HepG2 (cell line): ENCODE results near the gene MIF4GD. TPM values are rescaled to one million over a fixed set of nuclear protein-coding genes. Genes with fewer than 3 reads are reported as not detected.
A peak's percentile ranks its signal among the peaks of the same experiment; 100 is the strongest.

Experiments
- CHCHD3 ChIP-seq: sonication (generic); formaldehyde crosslinking; IDR thresholded peaks from 2 replicates; pipeline ENCODE4 v1.8.0; 2022; ENCODE audit warnings: mild to moderate bottlenecking, missing genetic modification reagents, moderate library complexity
- EEA1 ChIP-seq: sonication (generic); formaldehyde crosslinking; IDR thresholded peaks from 2 replicates; pipeline ENCODE4 v1.5.1; 2020; ENCODE audit warnings: mild to moderate bottlenecking, missing genetic modification reagents, borderline replicate concordance
- HOXA3 ChIP-seq: sonication (generic); formaldehyde crosslinking; IDR thresholded peaks from 2 replicates; pipeline ENCODE4 v1.5.0; 2020; ENCODE audit warnings: missing genetic modification reagents
- LCORL ChIP-seq, 2 experiments: fragments of 450-650 bp in 1 of 2; sonication (generic) in 1 of 2; formaldehyde crosslinking in 1 of 2; IDR thresholded peaks; 2 replicates each; pipeline versions ENCODE4 v1.5.0 to v1.6.1; 2017 to 2020; ENCODE audit warnings: antibody characterized with exemption in 1 of 2, missing genetic modification reagents in 1 of 2
- MZF1 ChIP-seq: sonication (generic); formaldehyde crosslinking; IDR thresholded peaks from 2 replicates; pipeline ENCODE4 v1.8.1; 2023; ENCODE audit warnings: mild to moderate bottlenecking, missing genetic modification reagents, borderline replicate concordance
- PCBP1 ChIP-seq: fragments of 200-400 bp; formaldehyde crosslinking; IDR thresholded peaks from 2 replicates; pipeline ENCODE4 v1.6.1; 2017; ENCODE audit warnings: mild to moderate bottlenecking, low read depth, low read length, borderline replicate concordance
- RXRA ChIP-seq: sonication (generic); formaldehyde crosslinking; IDR thresholded peaks from 2 replicates; pipeline ENCODE4 v1.5.1; 2020; ENCODE audit warnings: missing genetic modification reagents
- SIN3A ChIP-seq: IDR thresholded peaks from 2 replicates; pipeline ENCODE4 v1.6.1; 2011; ENCODE audit warnings: low read depth, mild to moderate bottlenecking, control low read depth, low read length, borderline replicate concordance
- SOX6 ChIP-seq, 2 experiments: fragments of 450-650 bp in 1 of 2; sonication (generic) in 1 of 2; formaldehyde crosslinking in 1 of 2; IDR thresholded peaks; 2 replicates each; pipeline versions ENCODE4 v1.4.0 to v1.6.1; 2017 to 2020; ENCODE audit warnings: antibody characterized with exemption in 1 of 2, mild to moderate bottlenecking in 1 of 2, missing genetic modification reagents in 1 of 2
- polyA plus RNA-seq, 8 experiments: library from polyadenylated mRNA; depleted of rRNA in 3 of 8; stranded (reverse) in 7 of 8; unstranded in 1 of 8; fragments of >200 nt; fragmentation: Illumina TruSeq in 4 of 8; extraction: Trizol in 4 of 8; gene quantifications; 2 replicates each; pipeline versions ENCODE4 v1.2.1 to v1.2.3, GENCODE V29; 2011 to 2016; ENCODE audit warnings: low read depth in 4 of 8, missing spikeins in 1 of 8, mixed read lengths in 1 of 8; ENCODE audit not compliant: insufficient read depth in 1 of 8
- total RNA-seq, 5 experiments: library from RNA; depleted of rRNA; stranded (reverse); fragments of >200 nt; fragmentation: Illumina TruSeq; extraction: Trizol; gene quantifications; 2 replicates each; pipeline ENCODE4 v1.2.3, GENCODE V29; 2016; ENCODE audit warnings: low read depth in 1 of 5
- TF ChIP-seq, protein P1 (sequence below), 2 experiments: sonication (generic) in 1 of 2; formaldehyde crosslinking in 1 of 2; IDR thresholded peaks; 2 replicates each; pipeline versions ENCODE4 v1.4.0 to v1.6.1; 2018 to 2020; ENCODE audit warnings: missing genetic modification reagents in 2 of 2, borderline replicate concordance in 1 of 2, low read depth in 1 of 2, mild to moderate bottlenecking in 1 of 2, missing biosample characterization in 1 of 2
- TF ChIP-seq, protein P2 (sequence below): sonication (generic); formaldehyde crosslinking; IDR thresholded peaks from 2 replicates; pipeline ENCODE4 v1.5.0; 2020; ENCODE audit warnings: missing genetic modification reagents, mild to moderate bottlenecking, borderline replicate concordance
- TF ChIP-seq, protein P3 (sequence below): IDR thresholded peaks from 2 replicates; pipeline ENCODE4 v1.6.1; 2016; ENCODE audit warnings: missing genetic modification reagents, missing compliant biosample characterization
- TF ChIP-seq, protein P4 (sequence below): sonication (generic); formaldehyde crosslinking; IDR thresholded peaks from 2 replicates; pipeline ENCODE4 v1.8.1; 2022; ENCODE audit warnings: low read depth, mild to moderate bottlenecking, missing genetic modification reagents
- TF ChIP-seq, protein P5 (sequence below): sonication (generic); formaldehyde crosslinking; IDR thresholded peaks from 2 replicates; pipeline ENCODE4 v1.4.0; 2020; ENCODE audit warnings: mild to moderate bottlenecking, missing genetic modification reagents, borderline replicate concordance

MIF4GD gene
- total and polyA plus RNA-seq, 2 of the 13 experiments (the other 11 are each of a cell fraction or from before 2014, with no cell fraction given): 14.0 to 28.0 TPM

DNA sequence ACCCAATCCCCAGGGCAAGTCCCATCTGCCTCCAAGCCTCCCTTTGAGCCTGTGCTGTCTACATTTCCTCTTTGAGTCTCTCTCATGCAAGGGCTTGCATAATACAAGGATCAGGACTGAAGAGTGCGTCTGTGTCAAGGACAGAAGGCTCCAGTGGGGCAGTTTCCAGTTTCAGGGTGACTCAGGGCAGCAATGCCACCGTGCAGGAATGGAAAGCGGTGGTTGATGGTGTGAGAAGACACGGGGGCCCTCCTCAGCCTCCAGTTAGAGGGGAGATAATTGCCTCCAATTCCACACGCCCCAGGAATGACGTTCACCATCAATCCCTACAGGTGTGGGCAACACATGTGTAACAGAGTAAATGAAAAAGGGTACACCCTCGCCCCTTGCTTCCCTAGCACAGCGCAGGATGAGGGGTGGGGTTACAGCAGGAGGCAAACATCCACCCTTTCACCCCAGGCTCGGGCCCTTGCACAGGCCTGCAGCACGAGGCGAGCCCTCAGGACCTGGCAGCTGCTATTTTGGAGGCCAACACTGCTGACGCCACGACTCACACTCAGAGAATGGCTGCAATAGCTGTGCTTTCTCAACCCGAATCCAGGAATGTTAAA, 43.0 kb upstream of the MIF4GD start (continued):
- TF ChIP-seq PCBP1 (no peak), SIN3A (no peak), HOXA3 (CRISPR knock-in tag) (no peak), MZF1 (CRISPR knock-in tag) (no peak), CHCHD3 (CRISPR knock-in tag) (no peak), SOX6 (IDR thresholded peaks at IDR 0.05) (no peak), SOX6 (CRISPR knock-in tag; IDR thresholded peaks at IDR 0.05) (peak; percentile 23; the same call in 1 of the 2 replicates), RXRA (CRISPR knock-in tag) (peak; percentile 49; the same call in 1 of the 2 replicates), LCORL (IDR thresholded peaks at IDR 0.05) (no peak), LCORL (CRISPR knock-in tag; IDR thresholded peaks at IDR 0.05) (peak; percentile 57), EEA1 (CRISPR knock-in tag) (no peak)
- TF ChIP-seq, protein P1, sequence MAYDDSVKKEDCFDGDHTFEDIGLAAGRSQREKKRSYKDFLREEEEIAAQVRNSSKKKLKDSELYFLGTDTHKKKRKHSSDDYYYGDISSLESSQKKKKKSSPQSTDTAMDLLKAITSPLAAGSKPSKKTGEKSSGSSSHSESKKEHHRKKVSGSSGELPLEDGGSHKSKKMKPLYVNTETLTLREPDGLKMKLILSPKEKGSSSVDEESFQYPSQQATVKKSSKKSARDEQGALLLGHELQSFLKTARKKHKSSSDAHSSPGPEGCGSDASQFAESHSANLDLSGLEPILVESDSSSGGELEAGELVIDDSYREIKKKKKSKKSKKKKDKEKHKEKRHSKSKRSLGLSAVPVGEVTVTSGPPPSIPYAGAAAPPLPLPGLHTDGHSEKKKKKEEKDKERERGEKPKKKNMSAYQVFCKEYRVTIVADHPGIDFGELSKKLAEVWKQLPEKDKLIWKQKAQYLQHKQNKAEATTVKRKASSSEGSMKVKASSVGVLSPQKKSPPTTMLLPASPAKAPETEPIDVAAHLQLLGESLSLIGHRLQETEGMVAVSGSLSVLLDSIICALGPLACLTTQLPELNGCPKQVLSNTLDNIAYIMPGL (CRISPR knock-in tag; IDR thresholded peaks at IDR 0.05; ENCODE audit: borderline replicate concordance in 1 of 2, low read depth in 1 of 2): peak in 1 of 2 experiments; percentile 24; a peak in 1 of 4 replicates
- TF ChIP-seq, protein P2, sequence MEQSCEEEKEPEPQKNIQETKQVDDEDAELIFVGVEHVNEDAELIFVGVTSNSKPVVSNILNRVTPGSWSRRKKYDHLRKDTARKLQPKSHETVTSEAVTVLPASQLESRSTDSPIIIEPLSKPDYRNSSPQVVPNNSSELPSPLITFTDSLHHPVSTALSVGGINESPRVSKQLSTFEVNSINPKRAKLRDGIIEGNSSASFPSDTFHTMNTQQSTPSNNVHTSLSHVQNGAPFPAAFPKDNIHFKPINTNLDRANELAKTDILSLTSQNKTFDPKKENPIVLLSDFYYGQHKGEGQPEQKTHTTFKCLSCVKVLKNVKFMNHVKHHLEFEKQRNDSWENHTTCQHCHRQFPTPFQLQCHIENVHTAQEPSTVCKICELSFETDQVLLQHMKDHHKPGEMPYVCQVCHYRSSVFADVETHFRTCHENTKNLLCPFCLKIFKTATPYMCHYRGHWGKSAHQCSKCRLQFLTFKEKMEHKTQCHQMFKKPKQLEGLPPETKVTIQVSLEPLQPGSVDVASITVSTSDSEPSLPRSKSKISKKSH (CRISPR knock-in tag): 0 out of 2 replicates have a peak, but pooled peaks have one; percentile 59
- TF ChIP-seq, protein P3, sequence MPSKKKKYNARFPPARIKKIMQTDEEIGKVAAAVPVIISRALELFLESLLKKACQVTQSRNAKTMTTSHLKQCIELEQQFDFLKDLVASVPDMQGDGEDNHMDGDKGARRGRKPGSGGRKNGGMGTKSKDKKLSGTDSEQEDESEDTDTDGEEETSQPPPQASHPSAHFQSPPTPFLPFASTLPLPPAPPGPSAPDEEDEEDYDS (CRISPR knock-in tag): no peak
- TF ChIP-seq, protein P4, sequence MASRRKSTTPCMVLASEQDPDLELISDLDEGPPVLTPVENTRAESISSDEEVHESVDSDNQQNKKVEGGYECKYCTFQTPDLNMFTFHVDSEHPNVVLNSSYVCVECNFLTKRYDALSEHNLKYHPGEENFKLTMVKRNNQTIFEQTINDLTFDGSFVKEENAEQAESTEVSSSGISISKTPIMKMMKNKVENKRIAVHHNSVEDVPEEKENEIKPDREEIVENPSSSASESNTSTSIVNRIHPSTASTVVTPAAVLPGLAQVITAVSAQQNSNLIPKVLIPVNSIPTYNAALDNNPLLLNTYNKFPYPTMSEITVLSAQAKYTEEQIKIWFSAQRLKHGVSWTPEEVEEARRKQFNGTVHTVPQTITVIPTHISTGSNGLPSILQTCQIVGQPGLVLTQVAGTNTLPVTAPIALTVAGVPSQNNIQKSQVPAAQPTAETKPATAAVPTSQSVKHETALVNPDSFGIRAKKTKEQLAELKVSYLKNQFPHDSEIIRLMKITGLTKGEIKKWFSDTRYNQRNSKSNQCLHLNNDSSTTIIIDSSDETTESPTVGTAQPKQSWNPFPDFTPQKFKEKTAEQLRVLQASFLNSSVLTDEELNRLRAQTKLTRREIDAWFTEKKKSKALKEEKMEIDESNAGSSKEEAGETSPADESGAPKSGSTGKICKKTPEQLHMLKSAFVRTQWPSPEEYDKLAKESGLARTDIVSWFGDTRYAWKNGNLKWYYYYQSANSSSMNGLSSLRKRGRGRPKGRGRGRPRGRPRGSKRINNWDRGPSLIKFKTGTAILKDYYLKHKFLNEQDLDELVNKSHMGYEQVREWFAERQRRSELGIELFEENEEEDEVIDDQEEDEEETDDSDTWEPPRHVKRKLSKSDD: 0 out of 2 replicates have a peak, but pooled peaks have one; percentile 62
- TF ChIP-seq, protein P5, sequence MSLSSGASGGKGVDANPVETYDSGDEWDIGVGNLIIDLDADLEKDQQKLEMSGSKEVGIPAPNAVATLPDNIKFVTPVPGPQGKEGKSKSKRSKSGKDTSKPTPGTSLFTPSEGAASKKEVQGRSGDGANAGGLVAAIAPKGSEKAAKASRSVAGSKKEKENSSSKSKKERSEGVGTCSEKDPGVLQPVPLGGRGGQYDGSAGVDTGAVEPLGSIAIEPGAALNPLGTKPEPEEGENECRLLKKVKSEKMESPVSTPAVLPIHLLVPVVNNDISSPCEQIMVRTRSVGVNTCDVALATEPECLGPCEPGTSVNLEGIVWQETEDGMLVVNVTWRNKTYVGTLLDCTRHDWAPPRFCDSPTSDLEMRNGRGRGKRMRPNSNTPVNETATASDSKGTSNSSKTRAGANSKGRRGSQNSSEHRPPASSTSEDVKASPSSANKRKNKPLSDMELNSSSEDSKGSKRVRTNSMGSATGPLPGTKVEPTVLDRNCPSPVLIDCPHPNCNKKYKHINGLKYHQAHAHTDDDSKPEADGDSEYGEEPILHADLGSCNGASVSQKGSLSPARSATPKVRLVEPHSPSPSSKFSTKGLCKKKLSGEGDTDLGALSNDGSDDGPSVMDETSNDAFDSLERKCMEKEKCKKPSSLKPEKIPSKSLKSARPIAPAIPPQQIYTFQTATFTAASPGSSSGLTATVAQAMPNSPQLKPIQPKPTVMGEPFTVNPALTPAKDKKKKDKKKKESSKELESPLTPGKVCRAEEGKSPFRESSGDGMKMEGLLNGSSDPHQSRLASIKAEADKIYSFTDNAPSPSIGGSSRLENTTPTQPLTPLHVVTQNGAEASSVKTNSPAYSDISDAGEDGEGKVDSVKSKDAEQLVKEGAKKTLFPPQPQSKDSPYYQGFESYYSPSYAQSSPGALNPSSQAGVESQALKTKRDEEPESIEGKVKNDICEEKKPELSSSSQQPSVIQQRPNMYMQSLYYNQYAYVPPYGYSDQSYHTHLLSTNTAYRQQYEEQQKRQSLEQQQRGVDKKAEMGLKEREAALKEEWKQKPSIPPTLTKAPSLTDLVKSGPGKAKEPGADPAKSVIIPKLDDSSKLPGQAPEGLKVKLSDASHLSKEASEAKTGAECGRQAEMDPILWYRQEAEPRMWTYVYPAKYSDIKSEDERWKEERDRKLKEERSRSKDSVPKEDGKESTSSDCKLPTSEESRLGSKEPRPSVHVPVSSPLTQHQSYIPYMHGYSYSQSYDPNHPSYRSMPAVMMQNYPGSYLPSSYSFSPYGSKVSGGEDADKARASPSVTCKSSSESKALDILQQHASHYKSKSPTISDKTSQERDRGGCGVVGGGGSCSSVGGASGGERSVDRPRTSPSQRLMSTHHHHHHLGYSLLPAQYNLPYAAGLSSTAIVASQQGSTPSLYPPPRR (CRISPR knock-in tag): no peak
